ENCODE data around the gene TNFSF12. TPM values are rescaled to one million over a fixed set of nuclear protein-coding genes. Genes with fewer than 3 reads are reported as not detected.

The TNFSF12 gene
- polyA plus RNA-seq, 3 donors = 37.7 to 98.3 (median 50.2) TPM

DNA sequence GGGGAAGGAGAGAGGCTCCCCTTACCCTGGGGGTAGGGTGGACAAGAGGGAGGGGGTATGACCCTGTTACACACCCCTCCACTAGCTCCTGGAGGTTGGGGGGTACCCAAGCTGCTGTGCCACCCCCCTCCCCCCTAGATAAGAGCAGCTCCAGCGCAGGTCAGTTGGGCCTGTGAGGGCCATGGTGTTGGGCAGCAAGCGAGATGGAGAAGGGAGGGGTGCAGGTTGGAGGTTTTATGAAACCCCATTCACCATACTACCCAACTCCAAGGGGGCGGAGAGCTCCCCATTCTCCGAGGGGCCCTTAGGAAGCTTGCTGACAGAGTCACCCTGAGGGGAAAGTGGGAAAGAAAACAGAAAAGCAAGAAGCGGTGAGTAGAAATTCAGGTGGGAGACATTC, 42.7 kb downstream of the TNFSF12 start:
- H2AFZ ChIP-seq (ENCODE audit: insufficient read depth, low read depth, low read length, poor library complexity, severe bottlenecking) = no peak overlapping the region
- no peak for DNase-seq
- Mint-ChIP-seq H3K9me3 (no peaks in the 10 kb centered on the region), H3K27ac (peak overlapping the region in 3 of 7 donors; percentile 23 to 62 (median 42)), H3K36me3 (peaks cover 71 to 84% of the 10 kb centered on the region in 2 donors), H3K4me1 (peaks cover 19% of the 10 kb centered on the region), H3K4me3 (no peak overlapping the region), H3K27me3 (ENCODE audit: low read depth in 3 of 3) (no peaks in the 10 kb centered on the region)
- H3K27me3 ChIP-seq (ENCODE audit: control insufficient read depth in 2 of 2, insufficient read depth in 2 of 2, low read length in 2 of 2) = no peaks in the 10 kb centered on the region
- H3K27ac ChIP-seq (ENCODE audit: low read depth in 1 of 2, low read length in 2 of 2) = no peak overlapping the region
- H3K9ac ChIP-seq (ENCODE audit: insufficient read depth, low read length, poor library complexity, severe bottlenecking) = no peak overlapping the region
- no CpG with 5 or more reads among the region's 5 CpGs for WGBS (ENCODE audit: insufficient coverage)
- peaks cover 17% of the 10 kb centered on the region for H4K20me1 ChIP-seq (ENCODE audit: insufficient read depth, low read length)
- H3K79me2 ChIP-seq (ENCODE audit: insufficient read depth, low read length) = peaks cover 17% of the 10 kb centered on the region
- H3K36me3 ChIP-seq (replicated peaks in 1 of 2; ENCODE audit: control insufficient read depth in 1 of 2, insufficient read depth in 2 of 2, low read length in 2 of 2) = peaks cover 79 to 82% of the 10 kb centered on the region in 2 donors
- H3K4me3 ChIP-seq (replicated peaks in 1 of 3; ENCODE audit: low read depth in 2 of 3, low read length in 3 of 3) = no peak overlapping the region
- TF ChIP-seq, protein P1, sequence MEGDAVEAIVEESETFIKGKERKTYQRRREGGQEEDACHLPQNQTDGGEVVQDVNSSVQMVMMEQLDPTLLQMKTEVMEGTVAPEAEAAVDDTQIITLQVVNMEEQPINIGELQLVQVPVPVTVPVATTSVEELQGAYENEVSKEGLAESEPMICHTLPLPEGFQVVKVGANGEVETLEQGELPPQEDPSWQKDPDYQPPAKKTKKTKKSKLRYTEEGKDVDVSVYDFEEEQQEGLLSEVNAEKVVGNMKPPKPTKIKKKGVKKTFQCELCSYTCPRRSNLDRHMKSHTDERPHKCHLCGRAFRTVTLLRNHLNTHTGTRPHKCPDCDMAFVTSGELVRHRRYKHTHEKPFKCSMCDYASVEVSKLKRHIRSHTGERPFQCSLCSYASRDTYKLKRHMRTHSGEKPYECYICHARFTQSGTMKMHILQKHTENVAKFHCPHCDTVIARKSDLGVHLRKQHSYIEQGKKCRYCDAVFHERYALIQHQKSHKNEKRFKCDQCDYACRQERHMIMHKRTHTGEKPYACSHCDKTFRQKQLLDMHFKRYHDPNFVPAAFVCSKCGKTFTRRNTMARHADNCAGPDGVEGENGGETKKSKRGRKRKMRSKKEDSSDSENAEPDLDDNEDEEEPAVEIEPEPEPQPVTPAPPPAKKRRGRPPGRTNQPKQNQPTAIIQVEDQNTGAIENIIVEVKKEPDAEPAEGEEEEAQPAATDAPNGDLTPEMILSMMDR (IDR thresholded peaks at IDR 0.05) = no peak
- intact Hi-C loops (cut with micrococcal nuclease) = no loop called here
- no peak overlapping the region for H3K4me2 ChIP-seq (replicated peaks; ENCODE audit: extremely low read depth, low read length, poor library complexity, severe bottlenecking)
- H3K4me1 ChIP-seq (ENCODE audit: control insufficient read depth in 1 of 2, insufficient read depth in 2 of 2, low read length in 2 of 2) = peaks cover 30 to 32% of the 10 kb centered on the region in 2 donors
- H3K9me3 ChIP-seq (replicated peaks in 1 of 2; ENCODE audit: control insufficient read depth in 1 of 2, insufficient read depth in 1 of 2, low read length in 2 of 2) = no peaks in the 10 kb centered on the region

- Mint-ChIP-seq H3K4me3 (no peak overlapping the region), H3K27ac (peak overlapping the region in 1 of 7 donors; percentile 16), H3K9me3 (no peaks in the 10 kb centered on the region), H3K36me3 (peaks cover 70 to 84% of the 10 kb centered on the region in 2 donors), H3K4me1 (peaks cover 11% of the 10 kb centered on the region), H3K27me3 (ENCODE audit: low read depth in 3 of 3) (no peaks in the 10 kb centered on the region)
- 97% methylated on average over 4 of the region's 23 CpGs for WGBS (ENCODE audit: insufficient coverage)
- H3K36me3 ChIP-seq (replicated peaks in 1 of 2; ENCODE audit: control insufficient read depth in 1 of 2, insufficient read depth in 2 of 2, low read length in 2 of 2) = peaks cover 79 to 82% of the 10 kb centered on the region in 2 donors
- intact Hi-C loops (cut with micrococcal nuclease) = no loop called here
- no peak overlapping the region for H3K4me3 ChIP-seq (replicated peaks in 1 of 3; ENCODE audit: low read depth in 2 of 3, low read length in 3 of 3)
- H4K20me1 ChIP-seq (ENCODE audit: insufficient read depth, low read length) = peaks cover 17% of the 10 kb centered on the region
- peak overlapping the region in 1 of 2 donors; percentile 26 for H3K27ac ChIP-seq (ENCODE audit: low read depth in 1 of 2, low read length in 2 of 2)
- TF ChIP-seq, protein P1 (IDR thresholded peaks at IDR 0.05) = no peak
- no peak for DNase-seq
- peaks cover 21 to 23% of the 10 kb centered on the region in 2 donors for H3K4me1 ChIP-seq (ENCODE audit: control insufficient read depth in 1 of 2, insufficient read depth in 2 of 2, low read length in 2 of 2)
- H3K9ac ChIP-seq (ENCODE audit: insufficient read depth, low read length, poor library complexity, severe bottlenecking) = no peak overlapping the region
- H3K79me2 ChIP-seq (ENCODE audit: insufficient read depth, low read length) = peaks cover 12% of the 10 kb centered on the region
- H3K4me2 ChIP-seq (replicated peaks; ENCODE audit: extremely low read depth, low read length, poor library complexity, severe bottlenecking) = no peak overlapping the region
- no peaks in the 10 kb centered on the region for H3K9me3 ChIP-seq (replicated peaks in 1 of 2; ENCODE audit: control insufficient read depth in 1 of 2, insufficient read depth in 1 of 2, low read length in 2 of 2)
- no peak overlapping the region for H2AFZ ChIP-seq (ENCODE audit: insufficient read depth, low read depth, low read length, poor library complexity, severe bottlenecking)
- no peaks in the 10 kb centered on the region for H3K27me3 ChIP-seq (ENCODE audit: control insufficient read depth in 2 of 2, insufficient read depth in 2 of 2, low read length in 2 of 2)
Observed at GRCh38 chr17:7592422-7593021, 43.7 kb downstream of the TNFSF12 start.
